Activated T-helper 2 cell treated with anti-CD3 and anti-CD28 coated beads, Interferon-gamma antibody, Interleukin-2, Interleukin-4, amounts not matched to agents 10 μg/mL and 5 μg/mL and 100 μg/mL, durations not matched to agents 14 hours and 24 hours and 36 hours (primary cell): ENCODE measurements around the gene THRB. TPM values are rescaled to one million over a fixed set of nuclear protein-coding genes. Genes with fewer than 3 reads are reported as not detected.

Source experiments
- DNase-seq: peaks from one replicate; pipeline ENCODE4 v3.0.0; 2021; ENCODE audit warnings: low spot score
- H3K27ac Mint-ChIP-seq: one replicate; pipeline ENCODE4 v1.8.0; 2021; ENCODE audit warnings: mixed read lengths
- H3K27me3 Mint-ChIP-seq: one replicate; pipeline ENCODE4 v1.8.0; 2021; ENCODE audit warnings: low read depth, mixed read lengths
- H3K36me3 Mint-ChIP-seq: one replicate; pipeline ENCODE4 v1.8.0; 2021; ENCODE audit warnings: low read depth, mixed read lengths
- H3K4me1 Mint-ChIP-seq: one replicate; pipeline ENCODE4 v1.8.0; 2021; ENCODE audit warnings: low read depth, mixed read lengths
- H3K4me3 Mint-ChIP-seq: one replicate; pipeline ENCODE4 v1.8.0; 2021; ENCODE audit warnings: low read depth, mild to moderate bottlenecking, moderate library complexity, mixed read lengths
- H3K9me3 Mint-ChIP-seq: one replicate; pipeline ENCODE4 v1.8.0; 2021; ENCODE audit warnings: mixed read lengths
- intact Hi-C: fragments of 100-400 bp; cut with micrococcal nuclease; formaldehyde crosslinking; loops from one replicate; pipeline ENCODE4 v1.15.1; 2023
- total RNA-seq: library from RNA; stranded (reverse); gene quantifications from 2 replicates; pipeline ENCODE4 v1.2.3, GENCODE V29; 2022

THRB gene
- total RNA-seq, 1 donor from 2014 or later: not detected

DNA sequence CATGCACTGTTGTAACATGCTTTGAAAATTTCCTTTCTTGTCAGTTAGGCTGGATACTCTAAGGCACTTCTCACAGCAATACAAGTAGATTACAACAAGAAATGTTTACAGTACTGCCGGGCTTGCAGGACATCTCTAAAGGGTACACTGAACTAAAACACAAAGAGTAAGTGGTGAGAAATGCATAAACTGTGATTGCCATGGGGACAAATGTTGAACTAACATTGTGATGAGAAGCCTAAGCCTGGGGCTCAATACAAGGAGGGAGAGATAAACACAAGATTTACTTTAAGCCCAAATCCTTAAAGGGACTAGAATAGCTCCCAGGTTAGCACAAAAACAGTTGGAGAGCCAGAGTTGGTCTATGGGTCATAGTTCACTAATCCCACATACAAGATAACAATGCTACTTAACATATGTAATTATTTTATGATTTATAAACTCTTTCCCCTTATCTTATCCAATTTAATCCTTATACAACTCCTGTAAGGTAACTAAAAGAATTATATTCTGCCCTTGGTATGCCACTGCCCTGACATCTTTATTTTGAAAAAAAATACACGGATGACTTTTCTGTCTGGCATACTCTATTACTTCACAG lies 126.9 kb downstream of the THRB start:
- DNase-seq: no peak
- Mint-ChIP-seq H3K4me3 (no peak overlapping the region), H3K27me3 (no peaks in the 10 kb centered on the region), H3K36me3 (no peaks in the 10 kb centered on the region), H3K27ac (no peak overlapping the region), H3K9me3 (no peaks in the 10 kb centered on the region), H3K4me1 (no peaks in the 10 kb centered on the region)
- intact Hi-C loops: no loop called here

DNA sequence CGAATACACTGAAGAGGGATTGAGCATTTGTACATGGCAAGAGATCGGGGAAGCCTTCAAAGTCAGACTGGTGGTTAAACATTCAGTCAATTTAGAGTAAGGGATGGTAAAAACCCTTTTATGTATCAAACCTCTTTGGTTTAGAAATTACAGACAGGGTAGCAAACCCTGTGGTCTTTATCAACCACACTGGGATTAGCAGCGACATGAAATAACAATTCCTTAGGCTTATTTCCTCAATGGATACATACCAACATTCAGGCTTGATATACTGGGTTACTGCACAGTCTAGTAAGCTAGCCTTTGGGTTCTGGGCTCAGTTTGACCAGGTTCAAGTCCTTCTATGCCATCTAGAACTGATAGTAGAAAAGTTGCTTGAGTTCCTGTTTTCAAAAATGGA lies 127.4 kb downstream of the THRB start:
- Mint-ChIP-seq H3K36me3 (no peaks in the 10 kb centered on the region), H3K4me3 (no peak overlapping the region), H3K4me1 (no peaks in the 10 kb centered on the region), H3K9me3 (no peaks in the 10 kb centered on the region), H3K27me3 (no peaks in the 10 kb centered on the region), H3K27ac (no peak overlapping the region)
- DNase-seq: no peak
- intact Hi-C loops: no loop called here

DNA sequence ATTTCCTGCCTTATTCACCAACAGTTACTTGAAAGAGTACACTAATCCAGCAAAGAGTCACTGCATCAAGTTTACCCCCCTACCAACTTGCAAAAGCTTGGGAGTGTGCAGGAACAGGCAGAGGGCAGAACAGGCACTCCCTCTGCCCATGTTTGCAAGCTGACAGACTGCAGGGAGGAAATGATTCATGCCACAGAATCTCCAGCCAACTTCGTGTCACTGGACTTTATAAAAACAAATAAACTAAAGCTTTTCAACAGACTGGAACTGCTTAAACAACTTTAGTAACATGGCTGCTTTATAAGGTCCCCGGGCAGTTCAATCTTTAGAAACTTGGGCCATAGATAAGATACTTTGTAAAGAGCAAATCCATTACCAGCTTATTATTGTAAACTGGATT lies 129.5 kb downstream of the THRB start:
- Mint-ChIP-seq H3K9me3 (no peaks in the 10 kb centered on the region), H3K27ac (no peak overlapping the region), H3K4me1 (no peaks in the 10 kb centered on the region), H3K4me3 (no peak overlapping the region), H3K36me3 (no peaks in the 10 kb centered on the region), H3K27me3 (no peaks in the 10 kb centered on the region)
- no peak for DNase-seq
- intact Hi-C loops: no loop called here

DNA sequence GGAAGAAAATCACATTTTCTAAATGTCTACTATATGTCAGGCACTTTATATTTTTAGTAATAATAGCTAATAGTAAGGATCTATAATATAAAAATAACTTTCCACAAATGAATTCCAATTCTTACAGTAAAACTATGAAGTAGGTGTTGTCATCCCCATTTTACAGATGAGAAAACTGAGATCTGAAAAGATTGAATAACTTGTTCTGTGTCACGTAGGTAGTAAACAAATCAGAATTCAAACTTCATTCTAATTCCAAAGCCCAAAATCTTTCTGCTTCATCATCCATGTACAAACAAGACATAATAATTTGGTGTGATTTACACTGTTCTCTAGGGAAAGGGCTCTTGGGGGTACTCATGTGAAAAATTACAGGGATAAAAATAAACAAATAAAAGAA lies 130.3 kb downstream of the THRB start:
- H3K4me3 Mint-ChIP-seq: no peak overlapping the region
- intact Hi-C loops: no loop called here
- DNase-seq: no peak
- H3K27me3 Mint-ChIP-seq: no peaks in the 10 kb centered on the region
- no peak overlapping the region for H3K27ac Mint-ChIP-seq
- H3K9me3 Mint-ChIP-seq: no peaks in the 10 kb centered on the region
- H3K4me1 Mint-ChIP-seq: no peaks in the 10 kb centered on the region
- H3K36me3 Mint-ChIP-seq: no peaks in the 10 kb centered on the region

- Mint-ChIP-seq H3K9me3 (no peaks in the 10 kb centered on the region), H3K4me3 (no peak overlapping the region), H3K27ac (no peak overlapping the region), H3K36me3 (no peaks in the 10 kb centered on the region), H3K4me1 (no peaks in the 10 kb centered on the region), H3K27me3 (no peaks in the 10 kb centered on the region)
- no peak for DNase-seq
- intact Hi-C loops: no loop called here
These were observed 131.4 kb downstream of the THRB start for GRCh38 chr3:24363242-24363641.

DNA sequence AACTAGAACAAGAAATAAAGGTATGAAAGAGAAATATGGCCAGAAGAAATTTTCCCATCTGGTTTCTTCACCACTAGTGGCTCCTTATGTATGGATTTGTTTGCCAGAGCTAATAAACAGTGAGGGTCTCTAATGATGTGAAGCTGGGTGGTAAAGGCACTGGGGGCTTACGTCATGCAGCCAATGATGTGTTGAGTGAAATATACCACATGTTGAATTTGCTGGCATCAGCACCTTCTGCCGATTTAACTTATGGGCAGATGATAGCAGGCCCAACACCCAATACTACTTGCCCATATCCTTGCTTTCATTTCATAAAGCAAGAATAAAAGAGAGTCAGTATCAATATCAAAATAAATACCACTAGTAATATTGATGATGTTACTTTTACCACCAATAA lies 133.0 kb downstream of the THRB start:
- no peaks in the 10 kb centered on the region for H3K36me3 Mint-ChIP-seq
- intact Hi-C loops: no loop called here
- H3K4me3 Mint-ChIP-seq: no peak overlapping the region

DNA sequence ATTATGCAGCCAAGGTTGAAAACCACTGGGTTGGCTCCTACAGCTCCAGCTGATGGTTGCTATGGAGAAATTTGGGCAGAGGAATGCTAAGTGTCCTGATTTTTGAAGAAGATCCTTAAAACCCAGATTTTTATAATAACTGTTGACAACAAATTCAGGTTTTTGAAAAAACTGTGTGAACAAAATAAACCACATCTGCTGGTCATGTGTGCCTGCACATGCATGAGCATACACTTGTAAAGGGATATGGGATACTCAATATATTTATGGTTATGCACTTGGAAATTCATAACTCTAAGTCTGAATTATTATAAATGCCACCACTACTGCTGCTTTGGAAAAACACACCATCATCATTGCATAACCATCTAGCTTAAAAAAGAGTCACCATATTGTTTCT lies 133.7 kb downstream of the THRB start:
- H3K27ac Mint-ChIP-seq: no peak overlapping the region
- H3K9me3 Mint-ChIP-seq: no peaks in the 10 kb centered on the region
- no peak for DNase-seq
- H3K4me1 Mint-ChIP-seq: no peaks in the 10 kb centered on the region
- no peak overlapping the region for H3K4me3 Mint-ChIP-seq
- H3K36me3 Mint-ChIP-seq: no peaks in the 10 kb centered on the region
- intact Hi-C loops: no loop called here
- no peaks in the 10 kb centered on the region for H3K27me3 Mint-ChIP-seq

More for the DNA sequence above, 133.0 kb downstream of the THRB start:
- no peaks in the 10 kb centered on the region for H3K4me1 Mint-ChIP-seq
- DNase-seq: no peak
- H3K27ac Mint-ChIP-seq: no peak overlapping the region
- no peaks in the 10 kb centered on the region for H3K27me3 Mint-ChIP-seq
- no peaks in the 10 kb centered on the region for H3K9me3 Mint-ChIP-seq

- no peak overlapping the region for H3K4me3 Mint-ChIP-seq
- H3K9me3 Mint-ChIP-seq: no peaks in the 10 kb centered on the region
- H3K36me3 Mint-ChIP-seq: no peaks in the 10 kb centered on the region
- H3K27ac Mint-ChIP-seq: no peak overlapping the region
- DNase-seq: no peak
- no peaks in the 10 kb centered on the region for H3K4me1 Mint-ChIP-seq
- intact Hi-C loops: no loop called here
- H3K27me3 Mint-ChIP-seq: no peaks in the 10 kb centered on the region
These were observed 134.8 kb downstream of the THRB start for GRCh38 chr3:24359645-24360462.

DNA sequence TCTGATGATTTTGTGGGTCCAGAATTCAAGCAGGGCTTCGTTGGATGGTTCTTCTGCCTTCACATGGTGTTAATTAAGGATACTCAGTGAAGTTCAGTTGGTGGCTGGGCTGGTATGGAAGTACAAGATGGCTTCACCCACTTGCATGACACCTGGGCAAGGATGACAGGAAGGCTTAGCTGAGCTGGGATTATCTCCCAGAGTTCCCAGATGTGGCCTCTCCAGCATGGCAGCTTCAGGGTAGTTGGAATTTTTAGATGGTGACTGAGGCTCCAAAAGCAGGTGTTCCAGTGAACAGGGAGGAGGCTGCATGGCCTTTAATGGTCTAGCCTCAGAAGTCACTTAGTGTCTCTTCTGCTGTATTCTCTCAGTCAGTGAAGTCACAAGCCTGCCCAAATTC lies 135.5 kb downstream of the THRB start:
- H3K27ac Mint-ChIP-seq: no peak overlapping the region
- no peaks in the 10 kb centered on the region for H3K9me3 Mint-ChIP-seq
- H3K4me1 Mint-ChIP-seq: no peaks in the 10 kb centered on the region
- no peaks in the 10 kb centered on the region for H3K36me3 Mint-ChIP-seq
- H3K27me3 Mint-ChIP-seq: no peaks in the 10 kb centered on the region
- no peak overlapping the region for H3K4me3 Mint-ChIP-seq
- intact Hi-C loops: no loop called here
- no peak for DNase-seq

- Mint-ChIP-seq H3K4me3 (no peak overlapping the region), H3K27ac (no peak overlapping the region), H3K9me3 (no peaks in the 10 kb centered on the region), H3K36me3 (no peaks in the 10 kb centered on the region), H3K4me1 (no peaks in the 10 kb centered on the region), H3K27me3 (no peaks in the 10 kb centered on the region)
- no peak for DNase-seq
- intact Hi-C loops: no loop called here
These were observed 137.0 kb downstream of the THRB start for GRCh38 chr3:24357635-24358034.

GRCh38 chr3:24355806-24356205 lies 138.8 kb downstream of the THRB start:
- H3K36me3 Mint-ChIP-seq: no peaks in the 10 kb centered on the region
- H3K4me3 Mint-ChIP-seq: no peak overlapping the region
- H3K27ac Mint-ChIP-seq: no peak overlapping the region
- H3K27me3 Mint-ChIP-seq: no peaks in the 10 kb centered on the region
- no peaks in the 10 kb centered on the region for H3K4me1 Mint-ChIP-seq
- intact Hi-C loops: no loop called here
- no peaks in the 10 kb centered on the region for H3K9me3 Mint-ChIP-seq
- no peak for DNase-seq

GRCh38 chr3:24354230-24354629 lies 140.4 kb downstream of the THRB start:
- Mint-ChIP-seq H3K27me3 (no peaks in the 10 kb centered on the region), H3K4me3 (no peak overlapping the region), H3K27ac (no peak overlapping the region), H3K9me3 (no peaks in the 10 kb centered on the region), H3K36me3 (no peaks in the 10 kb centered on the region), H3K4me1 (no peaks in the 10 kb centered on the region)
- intact Hi-C loops: no loop called here
- DNase-seq: no peak

DNA sequence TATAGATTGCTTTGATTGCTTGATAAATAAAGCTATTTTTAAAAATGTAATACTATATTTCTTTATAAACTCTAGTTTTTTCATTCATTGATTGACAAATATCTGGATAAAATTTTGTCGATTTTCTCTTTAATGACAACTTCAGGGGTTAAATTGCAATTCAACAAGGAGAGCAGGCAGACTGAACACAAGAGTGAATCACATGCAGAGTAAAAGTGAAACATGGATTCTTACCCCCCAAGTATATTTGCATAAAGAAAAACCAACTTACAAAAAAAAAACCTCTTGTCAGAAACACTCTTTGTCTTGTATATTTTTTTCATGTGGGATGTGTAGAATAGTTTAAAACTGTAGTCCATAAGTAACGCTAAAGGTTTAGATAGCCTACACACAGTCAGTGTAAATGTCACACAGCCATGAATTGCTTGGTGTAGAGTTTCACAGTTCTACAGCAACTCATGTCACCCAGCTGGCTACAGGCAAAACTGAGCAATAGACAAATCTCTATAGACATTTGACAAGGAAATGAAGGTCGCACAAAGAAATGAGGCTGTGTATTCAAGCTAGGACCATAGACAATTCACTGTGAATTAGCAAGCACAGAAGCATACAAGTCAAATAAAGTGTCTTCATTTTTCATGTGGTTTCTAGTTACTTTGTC lies 141.6 kb downstream of the THRB start:
- intact Hi-C loops: no loop called here
- DNase-seq: no peak
- no peak overlapping the region for H3K4me3 Mint-ChIP-seq
- no peaks in the 10 kb centered on the region for H3K36me3 Mint-ChIP-seq
- no peaks in the 10 kb centered on the region for H3K27me3 Mint-ChIP-seq
- H3K9me3 Mint-ChIP-seq: no peaks in the 10 kb centered on the region
- no peak overlapping the region for H3K27ac Mint-ChIP-seq
- no peaks in the 10 kb centered on the region for H3K4me1 Mint-ChIP-seq
